HCT116 (cell line): ENCODE data around the gene PCSK6.

Experiments
- EGR1 ChIP-seq: IDR thresholded peaks from 2 replicates; pipeline ENCODE4 v1.6.1; 2012; ENCODE audit warnings: low read depth
- TF ChIP-seq, protein P1 (sequence below), 3 experiments: fragments of 200-600 bp in 1 of 3; sonication (generic) in 1 of 3; IDR thresholded peaks in 2 of 3; conservative IDR thresholded peaks in 1 of 3; 2 replicates each; pipeline ENCODE4 v1.5.1; 2012 to 2017; ENCODE audit warnings: low read depth in 2 of 3, low read length in 2 of 3, antibody characterized with exemption in 1 of 3, borderline replicate concordance in 1 of 3, control low read depth in 1 of 3, mild to moderate bottlenecking in 1 of 3, mixed read lengths in 1 of 3, mixed run types in 1 of 3, moderate library complexity in 1 of 3; ENCODE audit not compliant: insufficient read depth in 1 of 3

DNA sequence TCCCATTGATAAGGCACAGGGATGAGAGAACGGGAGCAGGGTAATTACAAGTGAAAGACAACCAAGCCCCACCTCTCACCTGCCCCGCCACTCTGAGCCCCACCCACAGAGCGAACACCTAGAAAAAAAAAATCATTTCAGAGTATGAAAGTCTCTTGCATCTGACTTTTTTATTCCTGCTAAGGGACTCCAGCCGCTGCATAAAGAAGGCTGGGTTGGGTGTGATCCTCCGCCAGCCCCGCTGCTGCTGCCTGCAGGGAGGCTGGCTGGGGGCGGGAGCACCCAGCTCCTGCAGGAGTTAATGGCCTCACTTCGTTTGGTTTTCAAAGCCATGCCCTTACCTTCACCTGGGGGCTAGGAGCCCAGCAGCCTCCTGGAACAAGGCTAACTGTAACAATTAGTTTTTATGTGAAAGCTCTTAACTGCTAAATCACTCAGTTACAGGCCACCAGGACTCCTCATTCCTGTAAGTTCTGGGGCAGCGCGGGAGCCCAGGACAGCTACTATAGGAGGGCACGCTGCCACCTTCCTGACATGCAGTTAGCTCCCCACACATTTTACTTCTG is 116.5 kb downstream of the PCSK6 start:
- TF ChIP-seq, protein P1, sequence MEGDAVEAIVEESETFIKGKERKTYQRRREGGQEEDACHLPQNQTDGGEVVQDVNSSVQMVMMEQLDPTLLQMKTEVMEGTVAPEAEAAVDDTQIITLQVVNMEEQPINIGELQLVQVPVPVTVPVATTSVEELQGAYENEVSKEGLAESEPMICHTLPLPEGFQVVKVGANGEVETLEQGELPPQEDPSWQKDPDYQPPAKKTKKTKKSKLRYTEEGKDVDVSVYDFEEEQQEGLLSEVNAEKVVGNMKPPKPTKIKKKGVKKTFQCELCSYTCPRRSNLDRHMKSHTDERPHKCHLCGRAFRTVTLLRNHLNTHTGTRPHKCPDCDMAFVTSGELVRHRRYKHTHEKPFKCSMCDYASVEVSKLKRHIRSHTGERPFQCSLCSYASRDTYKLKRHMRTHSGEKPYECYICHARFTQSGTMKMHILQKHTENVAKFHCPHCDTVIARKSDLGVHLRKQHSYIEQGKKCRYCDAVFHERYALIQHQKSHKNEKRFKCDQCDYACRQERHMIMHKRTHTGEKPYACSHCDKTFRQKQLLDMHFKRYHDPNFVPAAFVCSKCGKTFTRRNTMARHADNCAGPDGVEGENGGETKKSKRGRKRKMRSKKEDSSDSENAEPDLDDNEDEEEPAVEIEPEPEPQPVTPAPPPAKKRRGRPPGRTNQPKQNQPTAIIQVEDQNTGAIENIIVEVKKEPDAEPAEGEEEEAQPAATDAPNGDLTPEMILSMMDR (IDR thresholded peaks at IDR 0.05 in 2 of 3, conservative IDR thresholded peaks at IDR 0.05 in 1 of 3; ENCODE audit: borderline replicate concordance in 1 of 3, insufficient read depth in 1 of 3, low read depth in 2 of 3, low read length in 2 of 3) = no peak
- no peak for TF ChIP-seq EGR1
